ENCODE results near the gene MFAP3.
"Not testable (repeated sequence)": the region's sequence is repeated elsewhere in the genome, so short reads cannot be mapped to it uniquely, and the experiment has no call there.

Gene MFAP3

DNA sequence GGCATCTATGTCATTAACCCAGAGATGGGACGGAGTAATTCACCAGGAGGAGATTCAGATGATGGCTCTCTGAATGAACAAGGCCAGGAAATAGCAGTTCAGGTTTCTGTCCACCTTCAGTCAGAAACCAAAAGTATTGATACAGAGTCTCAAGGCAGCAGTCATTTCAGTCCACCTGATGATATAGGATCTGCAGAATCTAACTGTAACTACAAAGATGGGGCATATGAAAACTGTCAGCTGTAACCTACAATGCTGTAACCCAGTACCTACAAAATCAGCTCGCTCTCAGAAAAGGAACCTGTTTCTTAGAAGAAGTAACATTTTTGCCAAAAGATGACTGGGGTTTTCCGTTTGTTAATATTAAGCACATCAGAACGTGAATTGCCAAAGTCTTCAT, 14.7 kb downstream of the MFAP3 start:
- DNase-seq (ENCODE audit: low read depth), result no peak

DNA sequence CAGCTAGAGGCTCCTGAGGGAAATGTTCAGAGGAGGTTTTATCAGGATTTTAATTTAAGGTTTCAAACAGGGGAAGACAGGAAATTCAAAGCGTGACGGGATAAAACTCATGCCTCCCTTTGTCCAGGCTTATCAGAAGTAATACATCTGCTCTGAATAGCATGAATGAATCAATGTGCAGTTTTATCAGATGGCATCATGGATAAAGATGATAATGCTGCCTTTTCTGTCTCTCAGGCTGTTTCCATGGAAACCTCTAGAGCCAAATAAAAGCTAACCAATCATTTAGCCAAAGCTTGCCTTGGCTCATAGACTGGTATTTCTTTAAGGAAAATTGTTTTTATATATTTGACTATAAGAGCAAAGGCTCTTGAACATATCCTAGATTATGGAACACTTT, 16.4 kb downstream of the MFAP3 start:
- no peak for DNase-seq (ENCODE audit: low read depth)

DNA sequence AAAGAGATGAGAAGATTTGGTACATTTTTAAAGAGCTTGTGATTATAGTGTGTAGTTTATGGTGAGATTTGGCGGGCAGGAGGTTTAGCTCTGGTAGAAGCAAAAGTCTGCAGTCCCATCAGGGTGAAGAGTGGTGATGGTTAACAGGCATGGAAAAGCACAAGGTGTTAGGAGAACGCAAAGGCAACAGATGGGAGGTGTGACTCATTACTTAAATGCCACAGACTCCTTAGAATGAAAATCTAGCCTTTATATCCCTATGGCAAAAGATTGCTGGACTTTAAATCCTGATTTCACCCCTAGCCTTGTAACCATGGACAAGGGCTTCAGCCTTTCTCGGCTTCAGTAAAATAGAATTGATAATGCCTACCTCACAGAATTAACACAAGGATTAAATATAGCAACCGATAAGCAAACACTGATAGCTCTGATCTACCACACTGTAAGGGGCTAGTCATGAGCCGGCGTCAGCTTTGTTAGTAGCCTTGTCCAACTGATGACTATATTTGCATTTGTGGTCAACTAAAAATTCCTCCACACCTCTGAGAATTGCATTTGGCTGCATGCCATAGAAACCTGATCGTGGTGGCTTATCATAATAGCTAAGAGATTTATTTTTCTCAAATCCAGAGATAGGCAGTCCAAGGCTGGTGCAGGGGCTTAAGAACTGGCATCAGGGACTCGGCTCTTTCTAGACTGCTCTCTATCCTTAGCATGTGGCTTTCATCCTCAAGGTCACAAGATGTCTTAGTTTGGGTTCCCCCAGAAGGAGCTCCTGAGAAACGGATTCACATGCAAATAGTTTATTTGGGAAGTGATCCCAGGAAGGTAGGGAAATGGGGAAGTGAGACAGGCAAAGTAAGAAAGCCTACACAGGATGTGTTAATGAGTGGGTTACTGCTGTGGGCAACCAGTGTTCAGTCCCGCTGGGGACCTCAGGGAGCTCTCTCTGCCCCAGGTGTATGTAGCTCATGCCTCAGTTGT, 19.6 kb downstream of the MFAP3 start:
- DNase-seq (ENCODE audit: low read depth), result no peak

DNA sequence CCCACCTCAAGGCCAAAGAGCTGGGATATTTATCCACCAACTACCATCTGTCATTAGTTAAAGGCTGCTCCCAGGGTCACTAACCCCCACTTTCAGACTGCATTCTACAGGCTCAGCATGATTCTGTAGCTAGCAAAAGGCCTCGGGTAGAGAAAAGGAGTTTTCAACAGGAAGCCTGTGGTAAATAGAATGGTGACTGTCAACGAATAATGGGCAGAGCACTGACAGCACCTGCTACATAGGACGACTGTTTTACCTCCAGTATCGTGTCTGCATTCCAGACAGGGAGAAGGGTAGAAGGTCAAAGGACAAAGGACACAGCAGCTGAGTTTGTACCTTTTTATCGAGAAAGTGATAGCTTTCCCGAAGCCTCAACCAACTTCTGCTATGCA, 20.3 kb downstream of the MFAP3 start:
- no peak for DNase-seq (ENCODE audit: low read depth)

DNA sequence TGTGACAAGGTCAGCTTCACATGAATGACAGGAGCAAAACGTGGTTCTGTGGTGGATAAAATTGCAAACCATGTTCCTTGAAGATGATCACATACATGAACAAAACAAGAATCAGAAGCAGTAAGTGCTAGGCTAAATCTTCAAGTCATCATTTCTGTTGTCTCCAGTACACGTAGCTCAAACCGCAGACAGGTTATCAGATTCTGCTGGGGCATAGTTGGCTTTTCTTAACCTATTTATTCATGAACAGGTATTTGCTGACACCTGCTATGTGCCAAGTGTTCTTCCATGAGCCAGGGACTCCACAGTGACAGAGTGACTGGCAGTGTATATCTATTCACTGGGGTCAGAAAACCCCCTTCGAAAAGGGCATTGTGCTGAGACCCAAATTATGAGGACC, 20.8 kb downstream of the MFAP3 start:
- DNase-seq (ENCODE audit: low read depth), result no peak

DNA sequence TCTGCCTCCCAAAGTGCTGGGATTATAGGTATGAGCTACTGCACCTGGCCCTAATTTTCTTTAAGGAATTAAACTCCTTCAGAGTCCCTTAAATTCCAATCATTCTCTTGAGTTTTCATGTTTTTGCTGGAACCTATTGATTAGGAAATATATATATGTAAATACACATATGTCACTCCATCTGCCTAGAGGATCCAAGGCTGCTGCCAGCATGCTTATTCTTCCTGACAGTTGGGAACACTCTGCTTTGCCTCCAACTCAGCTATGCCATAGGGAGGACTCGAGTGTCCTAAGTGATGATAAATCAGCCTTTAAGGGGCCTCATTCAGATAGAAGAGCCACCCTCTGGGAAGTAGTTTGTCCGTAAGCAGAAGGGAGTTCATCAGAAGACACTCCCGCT, 21.8 kb downstream of the MFAP3 start:
- no peak for DNase-seq (ENCODE audit: low read depth)

DNA sequence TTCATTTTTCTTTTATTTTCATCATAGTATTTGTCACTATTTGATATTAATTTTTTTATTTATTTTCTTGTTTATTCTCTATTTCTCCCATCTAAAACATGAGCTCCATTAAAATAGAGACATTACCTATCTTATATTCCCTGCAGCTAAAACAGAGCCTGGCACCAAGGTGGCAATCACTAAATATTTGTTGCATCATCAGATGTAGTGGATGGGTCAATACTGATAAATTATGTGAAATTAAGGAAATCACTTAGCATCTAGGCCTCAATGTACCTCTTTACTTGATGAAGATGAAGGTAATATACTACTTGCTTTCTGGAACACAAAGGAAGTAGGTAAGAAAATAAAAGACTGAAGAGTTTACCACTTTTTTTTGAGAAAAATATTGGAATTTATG, 24.6 kb downstream of the MFAP3 start:
- DNase-seq (ENCODE audit: low read depth), result no peak

DNA sequence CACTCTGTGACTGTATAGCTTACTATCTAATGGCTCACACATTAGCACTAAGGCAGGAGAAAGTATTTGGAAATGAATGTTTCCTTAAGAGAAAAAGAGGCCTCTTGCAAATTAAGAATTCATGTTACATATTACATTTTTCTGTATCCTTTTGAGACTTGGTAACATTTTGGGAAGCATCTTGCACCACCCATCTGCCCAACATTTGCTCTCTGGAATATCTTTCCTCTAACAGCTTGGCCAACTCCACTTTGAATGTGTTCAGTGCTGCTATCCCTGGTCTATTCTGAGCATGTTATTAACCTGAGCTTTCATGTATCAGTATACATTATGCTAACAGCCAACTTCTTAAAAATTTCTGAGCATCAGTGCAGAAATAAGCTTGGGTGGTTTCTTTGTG, 27.2 kb downstream of the MFAP3 start:
- DNase-seq (ENCODE audit: low read depth), result no peak

DNA sequence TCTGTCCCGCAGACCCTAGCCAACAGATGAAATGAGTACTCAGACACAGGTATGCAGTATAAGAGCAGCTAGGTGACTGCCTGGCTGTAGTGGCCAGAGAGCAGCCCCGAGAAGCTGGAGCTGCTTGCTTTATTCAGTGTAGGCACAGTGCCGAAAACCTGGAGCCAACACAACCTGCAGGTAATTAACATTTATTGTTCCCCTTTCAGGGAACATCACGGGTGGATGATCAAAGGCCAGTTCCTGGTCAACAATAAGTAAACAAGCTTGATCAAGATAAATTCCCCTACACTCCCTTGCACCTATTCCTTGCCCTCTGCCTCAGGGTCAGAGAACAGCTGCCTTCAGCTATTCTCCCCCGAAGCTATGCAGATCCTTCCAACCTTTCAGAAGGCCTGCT, 31.1 kb downstream of the MFAP3 start:
- not testable (repeated sequence) for DNase-seq (ENCODE audit: low read depth)

DNA sequence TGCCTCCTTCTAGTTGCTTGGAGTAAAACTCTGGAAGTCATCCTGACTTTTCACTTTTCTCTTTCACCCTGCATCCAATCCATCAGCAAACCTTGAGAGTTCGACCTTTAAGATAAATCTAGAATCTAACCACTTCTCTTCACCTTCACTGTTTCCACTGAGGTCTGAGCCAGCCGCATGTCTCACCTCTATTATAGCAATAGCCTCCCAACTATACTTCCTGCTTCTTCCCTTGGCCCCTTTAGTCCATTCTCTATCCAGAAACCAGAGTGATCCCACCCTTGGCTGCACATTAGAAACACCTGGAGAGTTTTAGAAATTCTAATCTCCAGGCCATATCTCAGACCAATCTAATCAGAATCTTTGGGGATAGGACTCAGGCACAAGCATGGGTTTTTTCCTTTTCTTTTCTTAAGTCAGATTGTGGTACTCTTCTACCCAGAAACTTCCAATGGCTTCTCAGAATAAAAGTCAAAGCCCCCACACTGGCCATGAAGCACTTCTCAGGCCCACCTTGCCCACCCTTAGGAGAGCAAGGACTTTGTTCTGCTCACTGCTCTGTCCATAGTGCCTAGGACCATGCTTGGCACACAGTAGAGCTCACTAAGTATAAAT, 33.1 kb downstream of the MFAP3 start:
- no peak for DNase-seq (ENCODE audit: low read depth)

DNA sequence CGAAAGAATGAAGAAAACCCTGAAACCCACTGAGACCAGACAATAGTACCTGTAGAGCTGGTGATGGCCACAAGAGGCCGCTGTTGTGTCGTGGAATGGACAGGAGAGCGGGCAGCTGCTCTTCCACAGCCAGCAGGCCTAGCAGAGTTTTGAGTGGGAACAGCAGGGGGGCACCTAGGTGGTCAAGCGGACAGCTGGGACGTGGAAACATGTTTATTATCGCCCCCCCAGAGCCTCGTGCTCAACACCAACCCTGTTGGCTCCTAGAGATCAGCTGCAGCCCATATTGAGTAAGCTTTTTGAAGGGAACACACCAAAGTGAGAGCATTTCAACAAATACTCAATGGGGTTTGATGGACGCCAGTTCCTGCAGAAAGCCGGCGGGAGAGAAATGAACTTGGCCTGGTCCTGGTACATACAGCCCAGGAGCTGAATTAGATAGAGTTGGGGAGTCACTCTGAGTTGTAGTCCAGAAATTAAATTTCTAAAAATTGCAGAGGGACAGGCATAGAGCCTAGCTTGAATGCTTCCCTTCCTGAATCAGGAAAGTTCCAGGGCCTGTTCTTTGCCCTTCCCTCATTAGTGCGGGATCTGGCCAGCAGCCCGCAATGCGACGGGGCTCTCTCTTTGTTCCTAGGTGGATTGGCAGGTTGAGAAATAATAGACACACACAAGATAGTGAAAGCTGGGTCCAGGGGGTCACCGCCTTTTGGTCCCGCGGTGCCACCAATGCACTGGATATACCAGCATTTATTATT, 33.8 kb downstream of the MFAP3 start:
- peak; percentile 78 for DNase-seq (ENCODE audit: low read depth)

DNA sequence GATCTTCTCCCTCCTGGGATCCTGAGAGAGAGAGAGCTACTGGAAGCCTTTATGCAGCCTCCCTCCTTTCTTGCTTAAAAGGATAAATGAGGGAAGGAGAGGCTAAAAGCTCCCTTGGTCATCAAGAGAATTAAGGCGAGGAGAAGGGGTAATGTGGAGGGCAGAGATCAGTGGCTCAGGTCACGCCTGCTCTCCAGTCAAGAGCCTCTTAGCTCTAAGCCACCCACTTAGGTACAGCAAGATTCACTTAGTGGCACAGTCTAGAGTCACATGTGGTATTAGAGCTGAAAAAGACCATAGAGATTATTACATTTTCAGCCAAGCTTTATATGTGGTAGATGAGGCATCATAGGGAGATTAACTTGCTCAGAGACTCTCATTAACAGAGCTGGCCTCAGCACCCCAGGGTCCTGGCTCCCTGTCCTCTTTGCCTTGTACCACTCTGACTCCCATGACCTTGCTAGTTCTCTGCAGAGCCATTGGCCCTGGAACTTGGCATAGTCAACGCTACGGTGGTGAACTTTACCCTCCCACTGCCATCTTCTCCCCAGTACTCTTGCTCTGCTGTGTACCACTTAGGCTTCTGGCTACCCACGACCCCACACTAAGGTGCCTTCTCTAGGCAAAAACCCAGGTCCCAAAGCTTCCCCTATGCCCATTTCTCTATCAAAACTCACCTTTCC, 37.6 kb downstream of the MFAP3 start:
- no peak for DNase-seq (ENCODE audit: low read depth)

DNA sequence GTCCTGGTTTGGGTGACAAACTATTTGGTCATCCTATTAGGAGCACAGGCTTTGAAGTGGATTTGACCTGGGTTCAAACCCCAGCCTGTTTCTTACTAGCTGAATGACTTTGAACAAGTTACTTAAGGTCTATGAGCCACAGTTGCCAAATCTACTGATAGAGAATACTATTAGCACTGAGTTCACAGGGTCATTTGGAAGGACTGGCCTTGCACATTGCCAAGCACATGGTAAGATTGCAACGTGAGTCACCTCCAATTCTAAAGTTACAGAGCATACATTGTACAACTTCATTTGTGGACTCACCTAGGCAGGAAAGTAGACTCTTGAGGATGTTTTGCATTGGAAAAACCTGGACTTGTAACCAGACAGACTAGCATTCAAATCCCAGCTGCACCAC, 38.9 kb downstream of the MFAP3 start:
- peak; percentile 13 for DNase-seq (ENCODE audit: low read depth)

DNA sequence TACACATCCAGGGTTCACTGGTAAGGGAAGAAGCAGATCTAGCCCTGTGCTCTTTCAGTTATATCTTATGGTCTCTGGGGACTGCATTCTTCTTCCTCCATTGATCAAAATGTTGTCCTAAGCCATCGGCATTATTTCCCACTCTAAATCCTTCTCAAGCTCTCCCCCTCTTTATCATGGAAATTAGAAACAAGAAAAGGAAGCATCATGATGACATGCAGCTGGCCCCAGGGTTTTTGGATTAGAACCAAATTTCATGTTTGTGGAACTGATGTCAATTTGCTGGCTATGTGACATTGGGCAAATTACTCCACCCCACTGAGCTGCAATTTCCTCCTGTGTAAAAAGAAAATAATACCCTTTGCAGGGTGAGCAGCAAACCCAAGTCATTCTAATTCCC, 39.5 kb downstream of the MFAP3 start:
- no peak for DNase-seq (ENCODE audit: low read depth)

DNA sequence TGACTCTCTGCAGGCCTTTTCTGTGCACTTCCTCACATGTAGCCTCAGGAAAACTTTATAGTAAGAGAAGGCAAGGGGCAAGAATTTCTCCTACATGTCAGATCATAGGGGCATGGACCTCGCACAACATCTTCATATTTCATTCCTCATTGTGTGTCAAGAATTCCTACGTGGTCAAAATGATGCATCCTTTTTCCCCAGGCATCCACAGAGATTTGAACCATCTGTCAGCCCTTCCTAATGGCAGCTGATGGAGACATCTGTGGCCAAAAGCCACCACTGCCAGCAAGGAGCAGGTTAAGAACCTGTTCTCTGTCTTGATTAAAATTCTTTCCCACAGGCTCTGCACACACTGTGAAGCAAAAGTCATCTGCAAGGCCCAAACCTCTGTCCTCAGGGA, 42.5 kb downstream of the MFAP3 start:
- no peak for DNase-seq (ENCODE audit: low read depth)

DNA sequence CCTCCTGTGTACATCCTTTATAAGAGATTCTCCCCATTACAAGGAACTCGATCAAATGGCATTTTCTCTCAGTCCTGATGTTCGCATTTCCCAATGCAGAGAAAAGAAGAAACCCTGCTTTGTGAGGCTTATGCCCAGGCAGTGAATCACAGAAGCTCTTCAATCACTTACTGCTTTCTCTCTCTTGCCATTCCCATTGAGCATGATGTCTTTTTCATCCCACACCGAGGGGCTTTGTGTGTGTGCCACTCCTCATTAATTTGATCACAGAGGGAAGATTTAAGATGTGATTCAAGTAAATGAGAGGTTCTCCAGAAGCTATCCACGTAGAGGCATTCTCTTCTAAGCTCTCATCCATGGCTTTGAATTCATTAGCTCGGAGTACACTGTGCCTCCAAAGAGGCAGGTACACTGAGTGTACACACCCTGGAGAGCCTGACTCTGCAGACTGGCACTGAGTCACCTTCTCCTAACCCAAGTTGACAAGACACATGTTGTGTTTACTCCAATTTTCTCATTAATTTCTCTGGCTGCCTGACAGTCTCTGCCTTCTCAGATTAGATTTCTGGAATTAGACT, 45.4 kb downstream of the MFAP3 start:
- DNase-seq (ENCODE audit: low read depth), result no peak

DNA sequence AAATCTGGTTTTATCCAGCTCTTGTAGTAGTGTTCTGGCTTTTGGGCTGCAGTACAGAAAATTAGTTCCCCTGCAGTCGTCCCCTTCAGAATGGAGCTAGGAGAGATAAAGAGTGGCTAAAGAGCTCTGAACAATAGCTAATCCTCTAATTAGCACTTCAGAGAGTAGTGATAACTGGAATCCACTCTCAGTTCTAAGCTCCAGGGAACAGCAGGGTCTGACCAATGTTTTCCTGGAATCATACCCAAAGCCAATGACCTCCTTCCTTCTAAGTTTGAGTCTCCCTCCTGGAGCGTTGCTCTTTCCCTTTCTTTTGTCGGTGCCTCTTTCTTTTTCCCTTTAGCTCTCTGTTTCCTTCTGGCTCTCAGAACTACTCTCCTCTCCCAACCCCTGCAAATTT, 47.4 kb downstream of the MFAP3 start:
- DNase-seq (ENCODE audit: low read depth), result no peak

DNA sequence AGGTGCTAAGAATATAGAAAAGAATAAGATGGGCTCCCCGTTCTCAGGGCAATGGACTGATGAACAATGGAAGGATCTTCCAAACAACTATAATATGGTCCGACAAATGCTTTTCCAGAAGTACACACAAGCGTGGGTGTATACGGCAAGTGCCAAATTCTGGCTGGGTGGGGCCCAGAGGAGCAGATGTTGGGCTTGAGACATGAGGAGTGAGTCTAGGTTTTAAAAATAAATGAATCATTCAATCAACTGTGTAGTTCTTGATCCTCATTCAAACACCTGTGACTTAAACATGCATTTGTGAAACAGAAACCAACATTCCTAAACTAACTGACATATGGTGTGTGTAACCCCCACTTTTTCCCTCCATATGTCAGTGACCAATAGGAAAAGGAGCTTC, 47.9 kb downstream of the MFAP3 start:
- no peak for DNase-seq (ENCODE audit: low read depth)

DNA sequence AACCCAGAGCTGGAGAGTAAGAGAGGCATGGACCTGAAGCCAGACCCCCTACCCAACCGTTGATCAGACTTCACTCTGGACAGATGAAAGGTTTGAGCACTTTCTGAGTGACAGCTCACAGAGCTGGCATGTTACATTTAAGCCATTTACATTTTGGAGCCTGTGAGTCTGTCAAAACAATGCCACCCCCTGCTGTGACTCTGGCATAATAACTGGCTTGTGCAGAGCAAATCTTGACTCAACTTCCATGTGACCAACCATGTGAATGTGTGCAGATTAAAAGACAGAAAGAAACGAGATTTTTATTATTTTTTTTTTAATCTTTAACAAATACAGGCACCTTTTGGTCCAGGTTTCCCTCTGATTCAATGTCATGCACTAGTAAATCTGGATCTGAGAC, 48.5 kb downstream of the MFAP3 start:
- peak; percentile 21 for DNase-seq (ENCODE audit: low read depth)

DNA sequence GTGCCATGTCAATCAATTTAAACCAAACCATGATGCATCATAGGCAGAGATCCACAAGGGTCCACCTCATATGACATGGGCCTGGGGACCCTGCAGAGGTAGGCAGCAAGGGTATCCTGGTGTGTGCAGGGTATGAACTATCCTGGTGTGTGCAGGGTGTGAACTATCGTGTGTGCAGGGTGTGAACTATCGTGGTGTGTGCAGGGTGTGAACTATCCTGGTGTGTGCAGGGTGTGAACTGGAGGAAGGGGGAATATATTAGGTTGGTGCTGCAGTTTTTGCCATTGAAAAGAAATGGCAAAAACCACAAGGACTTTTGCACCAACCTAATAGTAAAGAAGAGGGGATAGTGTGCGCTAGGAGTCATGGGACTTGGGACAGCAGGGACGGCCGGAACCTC, 50.0 kb downstream of the MFAP3 start:
- DNase-seq (ENCODE audit: low read depth), result no peak

DNA sequence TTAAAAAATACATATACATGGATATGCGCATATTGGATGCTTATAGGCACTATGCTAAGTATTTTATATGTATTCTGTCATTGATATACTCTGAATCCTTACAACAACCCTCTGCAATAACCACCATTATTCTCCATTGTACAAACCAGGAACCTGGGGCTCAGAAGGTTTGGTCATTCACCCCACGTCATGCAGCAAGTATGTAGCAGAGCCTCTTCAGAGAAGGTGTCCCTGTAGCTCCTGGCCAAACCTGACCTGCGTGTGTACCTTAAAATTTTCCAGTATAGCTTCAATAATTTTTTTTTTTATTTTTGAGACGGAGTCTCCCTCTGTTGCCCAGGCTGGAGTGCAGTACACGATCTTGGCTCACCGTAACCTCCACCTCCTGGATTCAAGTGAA, 51.9 kb downstream of the MFAP3 start:
- DNase-seq (ENCODE audit: low read depth), result no peak
